ENCODE measurements around the gene JUNB. TPM values are rescaled to one million over a fixed set of nuclear protein-coding genes. Genes with fewer than 3 reads are reported as not detected.

JUNB gene
- total RNA-seq, 1 experiment from 2014 or later = 6.6 TPM

DNA sequence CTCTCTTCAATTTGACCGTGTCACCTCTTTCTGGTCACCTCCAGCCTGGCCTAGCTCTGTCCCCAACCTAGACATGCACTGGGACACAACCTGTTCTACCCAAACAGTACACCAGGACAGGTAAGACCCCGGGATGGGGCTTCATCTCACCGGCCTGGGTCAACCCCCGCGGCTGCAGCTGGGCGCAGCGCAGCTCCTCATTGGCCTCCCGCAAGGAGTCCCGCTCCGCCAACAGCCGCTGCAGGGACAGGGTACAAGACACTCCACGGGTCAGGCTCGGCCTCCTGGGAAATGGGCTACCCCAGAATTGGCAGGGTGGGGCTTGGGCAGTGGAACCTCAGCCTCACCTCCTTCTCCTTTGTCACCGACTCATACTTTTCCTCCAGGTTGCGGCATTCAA lies 23.6 kb upstream of the JUNB start:
- H3K27me3 Mint-ChIP-seq (ENCODE audit: low read depth) = no peaks in the 10 kb centered on the region; the same call in 1 of the 2 replicates
- peaks cover 17% of the 10 kb centered on the region for H3K4me1 Mint-ChIP-seq
- TF ChIP-seq RELA (CRISPR knock-in tag; IDR thresholded peaks at IDR 0.05; ENCODE audit: borderline replicate concordance) = no peak
- TF ChIP-seq NR2C2 (CRISPR knock-in tag; IDR thresholded peaks at IDR 0.05) = 0 out of 2 replicates have a peak, but pooled peaks have one; percentile 20
- no peak for ATAC-seq
- H3K36me3 Mint-ChIP-seq = peaks cover 26% of the 10 kb centered on the region
- CTCF ChIA-PET = interaction anchor here (0.7 to 11.1 kb wide), 6 partner anchors 9 to 80 kb away, joined by 3 to 341 read pairs (median 48); partner anchors contain the start of genes GET3, HOOK2, JUNB and PRDX2
- H3K9me3 Mint-ChIP-seq = no peaks in the 10 kb centered on the region
- no peak overlapping the region; the same call in 1 of the 2 replicates for H3K27ac Mint-ChIP-seq
- no peak overlapping the region for H3K4me3 Mint-ChIP-seq
- DNase-seq (ENCODE audit: low spot score) = no peak
- POLR2A ChIA-PET = interaction anchor here (1.4 to 2.2 kb wide), 2 partner anchors 25 to 105 kb away, joined by 4 to 10 read pairs; no protein-coding TSS in a partner anchor

DNA sequence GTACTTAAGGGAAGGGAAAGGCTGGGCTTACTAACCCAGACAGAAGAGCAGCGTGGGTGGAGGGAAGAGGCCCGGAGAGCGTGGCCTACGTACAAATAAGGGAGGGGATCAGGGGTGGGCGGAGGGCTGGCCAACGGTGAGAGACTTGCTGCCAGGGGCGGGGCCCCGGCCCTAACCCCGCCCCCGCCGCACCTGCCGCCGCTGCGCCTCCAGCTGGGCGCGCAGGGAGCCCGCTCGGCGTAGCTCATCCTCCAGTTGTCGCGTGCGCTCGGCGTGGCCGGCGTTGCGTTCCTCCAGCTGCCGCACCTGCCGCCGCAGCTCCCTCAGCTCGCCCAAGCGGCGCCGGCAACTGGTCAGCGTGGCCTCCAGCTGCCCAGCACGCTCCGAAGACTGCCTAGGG lies 21.6 kb upstream of the JUNB start:
- peaks cover 22% of the 10 kb centered on the region for H3K4me1 Mint-ChIP-seq
- H3K9me3 Mint-ChIP-seq = no peaks in the 10 kb centered on the region
- H3K36me3 Mint-ChIP-seq = peaks cover 22% of the 10 kb centered on the region
- H3K27me3 Mint-ChIP-seq (ENCODE audit: low read depth) = no peaks in the 10 kb centered on the region; the same call in 1 of the 2 replicates
- ChIA-PET POLR2A (interaction anchor here (0.7 to 1.2 kb wide), 3 partner anchors 12 to 27 kb away, joined by 3 read pairs; no protein-coding TSS in a partner anchor), CTCF (interaction anchor here (0.6 to 3.4 kb wide), 23 partner anchors 9 to 127 kb away, joined by 3 to 37 read pairs (median 5); partner anchors contain the start of genes JUNB, RNASEH2A and TRIR)
- peak overlapping the region; percentile 38 for H3K4me3 Mint-ChIP-seq
- H3K27ac Mint-ChIP-seq = 0 out of 2 replicates have a peak overlapping the region, but pooled peaks have one; percentile 27
- peak; percentile 75 for ATAC-seq
- peak; percentile 85 for DNase-seq (ENCODE audit: low spot score)
- TF ChIP-seq, protein P1, sequence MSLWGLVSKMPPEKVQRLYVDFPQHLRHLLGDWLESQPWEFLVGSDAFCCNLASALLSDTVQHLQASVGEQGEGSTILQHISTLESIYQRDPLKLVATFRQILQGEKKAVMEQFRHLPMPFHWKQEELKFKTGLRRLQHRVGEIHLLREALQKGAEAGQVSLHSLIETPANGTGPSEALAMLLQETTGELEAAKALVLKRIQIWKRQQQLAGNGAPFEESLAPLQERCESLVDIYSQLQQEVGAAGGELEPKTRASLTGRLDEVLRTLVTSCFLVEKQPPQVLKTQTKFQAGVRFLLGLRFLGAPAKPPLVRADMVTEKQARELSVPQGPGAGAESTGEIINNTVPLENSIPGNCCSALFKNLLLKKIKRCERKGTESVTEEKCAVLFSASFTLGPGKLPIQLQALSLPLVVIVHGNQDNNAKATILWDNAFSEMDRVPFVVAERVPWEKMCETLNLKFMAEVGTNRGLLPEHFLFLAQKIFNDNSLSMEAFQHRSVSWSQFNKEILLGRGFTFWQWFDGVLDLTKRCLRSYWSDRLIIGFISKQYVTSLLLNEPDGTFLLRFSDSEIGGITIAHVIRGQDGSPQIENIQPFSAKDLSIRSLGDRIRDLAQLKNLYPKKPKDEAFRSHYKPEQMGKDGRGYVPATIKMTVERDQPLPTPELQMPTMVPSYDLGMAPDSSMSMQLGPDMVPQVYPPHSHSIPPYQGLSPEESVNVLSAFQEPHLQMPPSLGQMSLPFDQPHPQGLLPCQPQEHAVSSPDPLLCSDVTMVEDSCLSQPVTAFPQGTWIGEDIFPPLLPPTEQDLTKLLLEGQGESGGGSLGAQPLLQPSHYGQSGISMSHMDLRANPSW (CRISPR knock-in tag; conservative IDR thresholded peaks at IDR 0.05; ENCODE audit: low read depth) = no peak
- TF ChIP-seq, protein P2, sequence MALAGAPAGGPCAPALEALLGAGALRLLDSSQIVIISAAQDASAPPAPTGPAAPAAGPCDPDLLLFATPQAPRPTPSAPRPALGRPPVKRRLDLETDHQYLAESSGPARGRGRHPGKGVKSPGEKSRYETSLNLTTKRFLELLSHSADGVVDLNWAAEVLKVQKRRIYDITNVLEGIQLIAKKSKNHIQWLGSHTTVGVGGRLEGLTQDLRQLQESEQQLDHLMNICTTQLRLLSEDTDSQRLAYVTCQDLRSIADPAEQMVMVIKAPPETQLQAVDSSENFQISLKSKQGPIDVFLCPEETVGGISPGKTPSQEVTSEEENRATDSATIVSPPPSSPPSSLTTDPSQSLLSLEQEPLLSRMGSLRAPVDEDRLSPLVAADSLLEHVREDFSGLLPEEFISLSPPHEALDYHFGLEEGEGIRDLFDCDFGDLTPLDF (CRISPR knock-in tag; IDR thresholded peaks at IDR 0.05) = 0 out of 2 replicates have a peak, but pooled peaks have one; percentile 41
- TF ChIP-seq ZBTB21 (CRISPR knock-in tag; IDR thresholded peaks at IDR 0.05; ENCODE audit: borderline replicate concordance) (peak; percentile 64; the same call in 1 of the 2 replicates), FOXK1 (CRISPR knock-in tag; IDR thresholded peaks at IDR 0.05) (peak; percentile 80; the same call in 1 of the 2 replicates), ZNF232 (CRISPR knock-in tag; IDR thresholded peaks at IDR 0.05) (peak; percentile 56; the same call in 1 of the 2 replicates), SP1 (CRISPR knock-in tag; conservative IDR thresholded peaks at IDR 0.05) (peak; percentile 91), TEAD4 (CRISPR knock-in tag; IDR thresholded peaks at IDR 0.05) (no peak), RELA (CRISPR knock-in tag; IDR thresholded peaks at IDR 0.05; ENCODE audit: borderline replicate concordance) (0 out of 2 replicates have a peak, but pooled peaks have one; percentile 68), SOX15 (CRISPR knock-in tag; IDR thresholded peaks at IDR 0.05) (no peak), CREM (CRISPR knock-in tag; IDR thresholded peaks at IDR 0.05) (no peak), JAZF1 (CRISPR knock-in tag; IDR thresholded peaks at IDR 0.05) (no peak), TEAD1 (CRISPR knock-in tag; IDR thresholded peaks at IDR 0.05) (peak; percentile 88), ZNF396 (CRISPR knock-in tag; IDR thresholded peaks at IDR 0.05; ENCODE audit: borderline replicate concordance) (no peak)
- TF ChIP-seq, protein P3, sequence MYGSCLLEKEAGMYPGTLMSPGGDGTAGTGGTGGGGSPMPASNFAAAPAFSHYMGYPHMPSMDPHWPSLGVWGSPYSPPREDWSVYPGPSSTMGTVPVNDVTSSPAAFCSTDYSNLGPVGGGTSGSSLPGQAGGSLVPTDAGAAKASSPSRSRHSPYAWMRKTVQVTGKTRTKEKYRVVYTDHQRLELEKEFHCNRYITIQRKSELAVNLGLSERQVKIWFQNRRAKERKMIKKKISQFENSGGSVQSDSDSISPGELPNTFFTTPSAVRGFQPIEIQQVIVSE (CRISPR knock-in tag; IDR thresholded peaks at IDR 0.05; ENCODE audit: borderline replicate concordance) = no peak
- TF ChIP-seq, protein P4, sequence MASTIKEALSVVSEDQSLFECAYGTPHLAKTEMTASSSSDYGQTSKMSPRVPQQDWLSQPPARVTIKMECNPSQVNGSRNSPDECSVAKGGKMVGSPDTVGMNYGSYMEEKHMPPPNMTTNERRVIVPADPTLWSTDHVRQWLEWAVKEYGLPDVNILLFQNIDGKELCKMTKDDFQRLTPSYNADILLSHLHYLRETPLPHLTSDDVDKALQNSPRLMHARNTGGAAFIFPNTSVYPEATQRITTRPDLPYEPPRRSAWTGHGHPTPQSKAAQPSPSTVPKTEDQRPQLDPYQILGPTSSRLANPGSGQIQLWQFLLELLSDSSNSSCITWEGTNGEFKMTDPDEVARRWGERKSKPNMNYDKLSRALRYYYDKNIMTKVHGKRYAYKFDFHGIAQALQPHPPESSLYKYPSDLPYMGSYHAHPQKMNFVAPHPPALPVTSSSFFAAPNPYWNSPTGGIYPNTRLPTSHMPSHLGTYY (CRISPR knock-in tag; IDR thresholded peaks at IDR 0.05) = no peak
- TF ChIP-seq, protein P5, sequence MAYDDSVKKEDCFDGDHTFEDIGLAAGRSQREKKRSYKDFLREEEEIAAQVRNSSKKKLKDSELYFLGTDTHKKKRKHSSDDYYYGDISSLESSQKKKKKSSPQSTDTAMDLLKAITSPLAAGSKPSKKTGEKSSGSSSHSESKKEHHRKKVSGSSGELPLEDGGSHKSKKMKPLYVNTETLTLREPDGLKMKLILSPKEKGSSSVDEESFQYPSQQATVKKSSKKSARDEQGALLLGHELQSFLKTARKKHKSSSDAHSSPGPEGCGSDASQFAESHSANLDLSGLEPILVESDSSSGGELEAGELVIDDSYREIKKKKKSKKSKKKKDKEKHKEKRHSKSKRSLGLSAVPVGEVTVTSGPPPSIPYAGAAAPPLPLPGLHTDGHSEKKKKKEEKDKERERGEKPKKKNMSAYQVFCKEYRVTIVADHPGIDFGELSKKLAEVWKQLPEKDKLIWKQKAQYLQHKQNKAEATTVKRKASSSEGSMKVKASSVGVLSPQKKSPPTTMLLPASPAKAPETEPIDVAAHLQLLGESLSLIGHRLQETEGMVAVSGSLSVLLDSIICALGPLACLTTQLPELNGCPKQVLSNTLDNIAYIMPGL (CRISPR knock-in tag; IDR thresholded peaks at IDR 0.05) = peak; percentile 70; the same call in 1 of the 2 replicates
- TF ChIP-seq, protein P6, sequence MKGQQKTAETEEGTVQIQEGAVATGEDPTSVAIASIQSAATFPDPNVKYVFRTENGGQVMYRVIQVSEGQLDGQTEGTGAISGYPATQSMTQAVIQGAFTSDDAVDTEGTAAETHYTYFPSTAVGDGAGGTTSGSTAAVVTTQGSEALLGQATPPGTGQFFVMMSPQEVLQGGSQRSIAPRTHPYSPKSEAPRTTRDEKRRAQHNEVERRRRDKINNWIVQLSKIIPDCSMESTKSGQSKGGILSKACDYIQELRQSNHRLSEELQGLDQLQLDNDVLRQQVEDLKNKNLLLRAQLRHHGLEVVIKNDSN (CRISPR knock-in tag; IDR thresholded peaks at IDR 0.05) = peak; percentile 65; the same call in 1 of the 2 replicates
- TF ChIP-seq, protein P7, sequence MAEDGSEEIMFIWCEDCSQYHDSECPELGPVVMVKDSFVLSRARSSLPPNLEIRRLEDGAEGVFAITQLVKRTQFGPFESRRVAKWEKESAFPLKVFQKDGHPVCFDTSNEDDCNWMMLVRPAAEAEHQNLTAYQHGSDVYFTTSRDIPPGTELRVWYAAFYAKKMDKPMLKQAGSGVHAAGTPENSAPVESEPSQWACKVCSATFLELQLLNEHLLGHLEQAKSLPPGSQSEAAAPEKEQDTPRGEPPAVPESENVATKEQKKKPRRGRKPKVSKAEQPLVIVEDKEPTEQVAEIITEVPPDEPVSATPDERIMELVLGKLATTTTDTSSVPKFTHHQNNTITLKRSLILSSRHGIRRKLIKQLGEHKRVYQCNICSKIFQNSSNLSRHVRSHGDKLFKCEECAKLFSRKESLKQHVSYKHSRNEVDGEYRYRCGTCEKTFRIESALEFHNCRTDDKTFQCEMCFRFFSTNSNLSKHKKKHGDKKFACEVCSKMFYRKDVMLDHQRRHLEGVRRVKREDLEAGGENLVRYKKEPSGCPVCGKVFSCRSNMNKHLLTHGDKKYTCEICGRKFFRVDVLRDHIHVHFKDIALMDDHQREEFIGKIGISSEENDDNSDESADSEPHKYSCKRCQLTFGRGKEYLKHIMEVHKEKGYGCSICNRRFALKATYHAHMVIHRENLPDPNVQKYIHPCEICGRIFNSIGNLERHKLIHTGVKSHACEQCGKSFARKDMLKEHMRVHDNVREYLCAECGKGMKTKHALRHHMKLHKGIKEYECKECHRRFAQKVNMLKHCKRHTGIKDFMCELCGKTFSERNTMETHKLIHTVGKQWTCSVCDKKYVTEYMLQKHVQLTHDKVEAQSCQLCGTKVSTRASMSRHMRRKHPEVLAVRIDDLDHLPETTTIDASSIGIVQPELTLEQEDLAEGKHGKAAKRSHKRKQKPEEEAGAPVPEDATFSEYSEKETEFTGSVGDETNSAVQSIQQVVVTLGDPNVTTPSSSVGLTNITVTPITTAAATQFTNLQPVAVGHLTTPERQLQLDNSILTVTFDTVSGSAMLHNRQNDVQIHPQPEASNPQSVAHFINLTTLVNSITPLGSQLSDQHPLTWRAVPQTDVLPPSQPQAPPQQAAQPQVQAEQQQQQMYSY (CRISPR knock-in tag; IDR thresholded peaks at IDR 0.05) = peak; percentile 24; the same call in 1 of the 2 replicates

Data from WTC11 (cell line).